H1 (cell line): ENCODE results near the gene TNIK. TPM values are rescaled to one million over a fixed set of nuclear protein-coding genes. Genes with fewer than 3 reads are reported as not detected.

Experiments used
- CTCF ChIA-PET: fragments of 300-600 bp; sonication (Branson Sonifier 250); formaldehyde crosslinking; loops from one replicate; lab custom pipeline; 2021; ENCODE audit not compliant: partially characterized antibody; lab: Charles Lee
- POLR2A ChIA-PET: fragments of 300-600 bp; sonication (Branson Sonifier 250); formaldehyde crosslinking; loops from one replicate; lab custom pipeline; 2021; ENCODE audit warnings: inconsistent platforms; ENCODE audit not compliant: partially characterized antibody; lab: Charles Lee
- DNase-seq, 2 experiments: peaks; one replicate each; pipeline versions ENCODE4 v3.0.0 to v3.0.0-alpha.2; 2010 to 2022; ENCODE audit warnings: low spot score in 2 of 2, low read depth in 1 of 2, mixed read lengths in 1 of 2
- FAIRE-seq: peaks from 2 replicates; lab custom pipeline; 2011; peaks lifted over from hg19 to GRCh38; lab: Jason Lieb, UNC
- H2AFZ ChIP-seq: 2 replicates; pipeline ENCODE4 v1.8.1; 2012; ENCODE audit warnings: low read length, inconsistent platforms
- H2AK5ac ChIP-seq: 2 replicates; pipeline ENCODE4 v1.6.1; 2013; ENCODE audit warnings: low read depth, low read length
- H2BK120ac ChIP-seq: replicated peaks from 2 replicates; pipeline ENCODE3; 2013; ENCODE audit warnings: low read depth, low read length, inconsistent platforms
- H2BK12ac ChIP-seq: 2 replicates; pipeline ENCODE4 v1.6.1; 2013; ENCODE audit warnings: low read depth, low read length
- H2BK15ac ChIP-seq: 2 replicates; pipeline ENCODE4 v1.6.1; 2013; ENCODE audit warnings: low read length
- H2BK20ac ChIP-seq: 2 replicates; pipeline ENCODE4 v1.6.1; 2013; ENCODE audit warnings: low read length
- H2BK5ac ChIP-seq: 2 replicates; pipeline ENCODE4 v1.6.1; 2013; ENCODE audit warnings: low read depth, low read length
- H3K14ac ChIP-seq: 2 replicates; pipeline ENCODE4 v1.6.1; 2013; ENCODE audit warnings: inconsistent platforms; ENCODE audit not compliant: insufficient read length
- H3K18ac ChIP-seq: 2 replicates; pipeline ENCODE4 v1.6.1; 2013; ENCODE audit warnings: low read length; ENCODE audit errors: extremely low read depth
- H3K23ac ChIP-seq: 2 replicates; pipeline ENCODE4 v1.6.1; 2013; ENCODE audit warnings: inconsistent platforms; ENCODE audit not compliant: insufficient read length
- H3K23me2 ChIP-seq: 2 replicates; pipeline ENCODE4 v1.6.1; 2013; ENCODE audit warnings: low read depth, low read length
- H3K27ac ChIP-seq: 2 replicates; pipeline ENCODE4 v1.6.1; 2011; ENCODE audit warnings: low read depth, low read length, inconsistent platforms
- H3K27me3 ChIP-seq, 4 experiments: replicated peaks in 1 of 4; 1 replicate in 1 of 4; 2 replicates in 3 of 4; pipeline versions ENCODE4 v1.6.1 to v1.8.1; 2011 to 2013; ENCODE audit warnings: low read length in 3 of 4, mild to moderate bottlenecking in 3 of 4, inconsistent platforms in 2 of 4, mixed read lengths in 2 of 4, moderate library complexity in 1 of 4; ENCODE audit not compliant: control insufficient read depth in 3 of 4, insufficient read depth in 3 of 4; ENCODE audit errors: extremely low read depth in 1 of 4
- H3K36me3 ChIP-seq, 4 experiments: 2 replicates each; pipeline versions ENCODE4 v1.6.1 to v1.8.1; 2011 to 2013; ENCODE audit warnings: mild to moderate bottlenecking in 4 of 4, low read length in 3 of 4, moderate library complexity in 2 of 4, control low read depth in 1 of 4, inconsistent platforms in 1 of 4; ENCODE audit not compliant: insufficient read depth in 4 of 4, control insufficient read depth in 2 of 4
- H3K4ac ChIP-seq: replicated peaks from 2 replicates; pipeline ENCODE3; 2013; ENCODE audit warnings: low read length, low read depth, mixed read lengths, inconsistent platforms; ENCODE audit not compliant: insufficient read length
- H3K4me1 ChIP-seq, 4 experiments: replicated peaks in 1 of 4; 1 replicate in 1 of 4; 2 replicates in 3 of 4; pipeline versions ENCODE4 v1.6.1 to v1.8.1; 2011 to 2013; ENCODE audit warnings: low read length in 3 of 4, inconsistent platforms in 2 of 4, mixed read lengths in 1 of 4; ENCODE audit not compliant: insufficient read depth in 4 of 4, control insufficient read depth in 3 of 4
- H3K4me2 ChIP-seq, 2 experiments: 2 replicates each; pipeline versions ENCODE4 v1.6.1 to v1.8.1; 2011 to 2013; ENCODE audit warnings: low read depth in 2 of 2, low read length in 2 of 2, control low read depth in 1 of 2, inconsistent platforms in 1 of 2, mild to moderate bottlenecking in 1 of 2; ENCODE audit not compliant: insufficient read depth in 1 of 2
- H3K4me3 ChIP-seq, 4 experiments: fragments of 200-600, 300-600 bp in 1 of 4; sonication (generic), shearing (Covaris generic), sonication (Bioruptor Twin) in 1 of 4; 2 replicates each; pipeline versions ENCODE4 v1.5.1 to v1.8.1; 2011 to 2016; ENCODE audit warnings: low read length in 4 of 4, low read depth in 3 of 4, control low read depth in 2 of 4, inconsistent platforms in 2 of 4, mild to moderate bottlenecking in 2 of 4, mixed read lengths in 1 of 4, moderate library complexity in 1 of 4; ENCODE audit not compliant: insufficient read depth in 2 of 4; ENCODE audit errors: extremely low read depth in 1 of 4
- H3K56ac ChIP-seq: replicated peaks from 2 replicates; pipeline ENCODE3; 2013; ENCODE audit warnings: low read depth, mild to moderate bottlenecking, mixed read lengths, low read length, inconsistent platforms; ENCODE audit not compliant: insufficient read length
- H3K79me1 ChIP-seq: 2 replicates; pipeline ENCODE4 v1.6.1; 2013; ENCODE audit warnings: low read depth, low read length, control low read depth
- H3K79me2 ChIP-seq, 2 experiments: 2 replicates each; pipeline versions ENCODE4 v1.6.1 to v1.8.1; 2012 to 2013; ENCODE audit warnings: low read length in 2 of 2, mild to moderate bottlenecking in 2 of 2, inconsistent platforms in 1 of 2; ENCODE audit not compliant: insufficient read depth in 2 of 2, control insufficient read depth in 1 of 2
- H3K9ac ChIP-seq, 4 experiments: replicated peaks in 1 of 4; 1 replicate in 1 of 4; 2 replicates in 3 of 4; pipeline versions ENCODE4 v1.6.1 to v1.8.1; 2011 to 2013; ENCODE audit warnings: low read depth in 3 of 4, low read length in 3 of 4, control low read depth in 2 of 4, mild to moderate bottlenecking in 2 of 4, moderate library complexity in 2 of 4, inconsistent platforms in 1 of 4; ENCODE audit errors: extremely low read depth in 1 of 4
- H3K9me3 ChIP-seq, 2 experiments: 2 replicates each; pipeline versions ENCODE4 v1.6.1 to v1.8.1; 2012 to 2013; ENCODE audit warnings: mild to moderate bottlenecking in 2 of 2, moderate library complexity in 2 of 2, control low read depth in 1 of 2, inconsistent platforms in 1 of 2, low read depth in 1 of 2, low read length in 1 of 2, mixed read lengths in 1 of 2; ENCODE audit not compliant: insufficient read depth in 2 of 2
- H4K20me1 ChIP-seq, 2 experiments: replicated peaks in 1 of 2; 2 replicates each; pipeline versions ENCODE3 to v1.8.1; 2011 to 2013; ENCODE audit warnings: inconsistent platforms in 2 of 2, low read length in 2 of 2, mild to moderate bottlenecking in 1 of 2; ENCODE audit not compliant: insufficient read depth in 2 of 2, control insufficient read depth in 1 of 2
- H4K5ac ChIP-seq: 2 replicates; pipeline ENCODE4 v1.6.1; 2013; ENCODE audit warnings: low read length, low read depth, mixed read lengths, inconsistent platforms; ENCODE audit not compliant: insufficient read length
- H4K8ac ChIP-seq: 2 replicates; pipeline ENCODE4 v1.8.0; 2013; ENCODE audit warnings: mild to moderate bottlenecking, moderate library complexity, low read length, inconsistent platforms; ENCODE audit not compliant: insufficient read depth; ENCODE audit errors: extremely low read depth
- H4K91ac ChIP-seq: replicated peaks from 2 replicates; pipeline ENCODE3; 2013; ENCODE audit warnings: low read length, mixed read lengths, inconsistent platforms; ENCODE audit not compliant: insufficient read length
- CHD1 ChIP-seq: IDR thresholded peaks from 2 replicates; pipeline ENCODE4 v1.6.1; 2012; ENCODE audit warnings: low read depth, low read length, improper control_type of control experiment
- PHF8 ChIP-seq: fragments of 200-600 bp; sonication (generic); conservative IDR thresholded peaks from 2 replicates; pipeline ENCODE4 v1.7.1; 2012; ENCODE audit warnings: low read depth, mild to moderate bottlenecking, inconsistent platforms, low read length, moderate library complexity
- WGBS, 2 experiments: shearing (Covaris generic) in 1 of 2; methylation state at CpG; one replicate each; pipeline versions ENCODE4 v1.1.6 to v1.1.7; 2013 to 2015; ENCODE audit warnings: low lambda C conversion rate in 2 of 2, mixed read lengths in 2 of 2, inconsistent platforms in 1 of 2, low coverage in 1 of 2, missing lambda C conversion rate in 1 of 2; ENCODE audit not compliant: insufficient replicate concordance in 2 of 2, insufficient coverage in 1 of 2, insufficient read length in 1 of 2; ENCODE audit errors: extremely low coverage in 1 of 2, missing lambda C conversion rate in 1 of 2; 5-methylcytosine and 5-hydroxymethylcytosine counted together
- polyA plus RNA-seq, 7 experiments: library from polyadenylated mRNA; depleted of rRNA in 3 of 7; stranded (reverse) in 5 of 7; unstranded in 2 of 7; fragments of >200 nt in 5 of 7; fragments of 200-250 nt in 2 of 7; gene quantifications; 1 replicate in 5 of 7; 2 replicates in 1 of 7; 4 replicates in 1 of 7; pipeline versions ENCODE4 v1.2.1 to v1.2.3, GENCODE V29; 2011 to 2013; ENCODE audit warnings: missing spikeins in 2 of 7, mixed read lengths in 2 of 7
- total RNA-seq: library from RNA; stranded (reverse); fragmentation: NEBNext Ultra II Directional; extraction: Animal tissue kit (Norgen Biotek cat#: 25700); gene quantifications from 2 replicates; pipeline ENCODE4 v1.2.1, GENCODE V29; 2021
- TF ChIP-seq, protein P1 (sequence below): IDR thresholded peaks from 2 replicates; pipeline ENCODE4 v1.6.1; 2011; ENCODE audit warnings: low read length, improper control_type of control experiment

Gene TNIK
- total and polyA plus RNA-seq, 2 of the 8 experiments (the other 6 are each of a cell fraction or from before 2014, with no cell fraction given) = 7.4 to 42.0 TPM

DNA sequence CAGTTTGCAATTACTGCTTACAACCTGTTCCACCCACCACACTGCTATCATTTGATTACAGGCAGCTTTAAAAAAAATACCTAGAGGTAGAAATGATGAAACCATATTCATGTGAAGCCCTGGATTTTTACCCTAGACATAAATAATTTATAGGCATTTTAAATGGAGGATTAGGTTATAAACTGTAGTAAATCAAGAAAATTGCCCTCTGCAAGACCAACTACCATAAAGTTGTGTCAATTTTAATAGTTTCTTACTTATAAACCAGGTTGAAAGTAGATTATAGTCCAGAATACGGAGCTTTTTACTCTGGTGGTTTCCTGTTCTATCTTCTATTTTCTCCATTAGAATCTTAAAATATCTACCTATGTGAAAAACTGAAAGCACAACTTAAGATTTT lies 13.9 kb downstream of the TNIK start:
- FAIRE-seq = no peak
- H3K4me3 ChIP-seq = no peak overlapping the region
- whole genome bisulfite sequencing, 2 experiments = 100% methylated on average over 1 of the region's 1 CpG; no CpG with 5 or more reads in 1 of the 2 experiments
- H3K9me3 ChIP-seq = no peaks in the 10 kb centered on the region
- H3K79me1 ChIP-seq = no peaks in the 10 kb centered on the region
- H3K27ac ChIP-seq = no peak overlapping the region
- TF ChIP-seq, protein P1, sequence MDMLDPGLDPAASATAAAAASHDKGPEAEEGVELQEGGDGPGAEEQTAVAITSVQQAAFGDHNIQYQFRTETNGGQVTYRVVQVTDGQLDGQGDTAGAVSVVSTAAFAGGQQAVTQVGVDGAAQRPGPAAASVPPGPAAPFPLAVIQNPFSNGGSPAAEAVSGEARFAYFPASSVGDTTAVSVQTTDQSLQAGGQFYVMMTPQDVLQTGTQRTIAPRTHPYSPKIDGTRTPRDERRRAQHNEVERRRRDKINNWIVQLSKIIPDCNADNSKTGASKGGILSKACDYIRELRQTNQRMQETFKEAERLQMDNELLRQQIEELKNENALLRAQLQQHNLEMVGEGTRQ = no peak
- no peak for TF ChIP-seq PHF8
- no peak for TF ChIP-seq CHD1
- H3K4me2 ChIP-seq = no peak overlapping the region
- H3K23ac ChIP-seq = no peak overlapping the region
- ChIA-PET CTCF (interaction anchor here (0.9 to 3.0 kb wide), 5 partner anchors 14 to 258 kb away, joined by 3 to 8 read pairs (median 4); partner anchors contain the start of gene TNIK), POLR2A (no interaction called here)
- DNase-seq = no peak
- H2BK120ac ChIP-seq = no peak overlapping the region
- no peak overlapping the region for H2BK20ac ChIP-seq
- H3K4me1 ChIP-seq = peaks cover 0 to 17% (median 11%) of the 10 kb centered on the region in 4 experiments; a peak in 6 of 7 replicates
- no peak overlapping the region for H3K14ac ChIP-seq
- H3K36me3 ChIP-seq = no peaks in the 10 kb centered on the region
- no peaks in the 10 kb centered on the region for H4K20me1 ChIP-seq
- no peak overlapping the region for H3K18ac ChIP-seq
- no peak overlapping the region for H4K91ac ChIP-seq
- H3K9ac ChIP-seq = no peak overlapping the region
- no peaks in the 10 kb centered on the region for H3K23me2 ChIP-seq
- no peak overlapping the region for H4K8ac ChIP-seq
- H4K5ac ChIP-seq = no peak overlapping the region
- H3K56ac ChIP-seq = no peak overlapping the region
- no peak overlapping the region for H2BK5ac ChIP-seq
- peaks cover 0 to 62% of the 10 kb centered on the region in 2 experiments; a peak in 2 of 4 replicates for H3K79me2 ChIP-seq
- H2AFZ ChIP-seq = no peak overlapping the region
- no peak overlapping the region for H2BK12ac ChIP-seq
- no peak overlapping the region for H2BK15ac ChIP-seq
- no peaks in the 10 kb centered on the region for H3K27me3 ChIP-seq
- H3K4ac ChIP-seq = no peak overlapping the region
- no peak overlapping the region for H2AK5ac ChIP-seq
